ENCODE data around the gene SMPD3. TPM values are rescaled to one million over a fixed set of nuclear protein-coding genes. Genes with fewer than 3 reads are reported as not detected.

The SMPD3 gene
- total and polyA plus RNA-seq, 2 of the 4 experiments (the other 2 are of a cell fraction) = not detected

- H3K27ac ChIP-seq (ENCODE audit: insufficient read depth, low read length) = no peak overlapping the region
- no peak overlapping the region for H3K23ac ChIP-seq (ENCODE audit: low read depth, low read length)
- no peak overlapping the region for H2AK9ac ChIP-seq (replicated peaks; ENCODE audit: low read depth, low read length, poor library complexity)
- H2BK15ac ChIP-seq (ENCODE audit: low read depth, low read length) = no peak overlapping the region
- BruUV-seq (replicated peaks) = no TSS peak
- ChIA-PET POLR2A (ENCODE audit: unreplicated experiment) (no interaction called here), CTCF (no interaction called here)
- H4K5ac ChIP-seq (ENCODE audit: low read depth, low read length) = no peak overlapping the region
- H3K27me3 ChIP-seq (ENCODE audit: control insufficient read depth, insufficient read depth, low read length) = peaks cover 38% of the 10 kb centered on the region
- H4K91ac ChIP-seq (ENCODE audit: insufficient read depth, low read depth, low read length) = no peak overlapping the region
- no peaks in the 10 kb centered on the region for H3K4me1 ChIP-seq (ENCODE audit: control insufficient read depth, insufficient read depth, low read length)
- H3K4me3 ChIP-seq (ENCODE audit: insufficient read depth, low read depth, low read length) = no peak overlapping the region
- in situ Hi-C loops (cut with MboI; ENCODE audit: low sequenced_read_pairs) = no loop called here
- H3K36me3 ChIP-seq (ENCODE audit: control insufficient read depth, insufficient read depth, low read length) = no peaks in the 10 kb centered on the region
- H4K20me1 ChIP-seq (ENCODE audit: insufficient read depth, low read length) = no peaks in the 10 kb centered on the region
- no peak overlapping the region for H3K4me2 ChIP-seq (ENCODE audit: low read depth, low read length)
- no peak overlapping the region for H2BK120ac ChIP-seq (ENCODE audit: low read depth, low read length)
- H3K4ac ChIP-seq (ENCODE audit: low read depth, low read length) = no peak overlapping the region
- H3K79me1 ChIP-seq (ENCODE audit: low read depth in 1 of 2, low read length in 2 of 2) = no peaks in the 10 kb centered on the region
- H3K14ac ChIP-seq (replicated peaks; ENCODE audit: low read depth, low read length) = no peak overlapping the region
- 79% methylated on average over 4 of the region's 14 CpGs; no CpG with 5 or more reads in 1 of the 2 experiments for WGBS, 2 experiments (ENCODE audit: extremely low coverage in 2 of 2, insufficient read length in 1 of 2)
- no peak overlapping the region for H2AK5ac ChIP-seq (ENCODE audit: low read depth, low read length)
- no peaks in the 10 kb centered on the region for H3K9me3 ChIP-seq (ENCODE audit: control insufficient read depth, insufficient read depth, low read length)
- H3K56ac ChIP-seq (ENCODE audit: extremely low read depth, insufficient read depth, low read length) = no peak overlapping the region
- H2BK5ac ChIP-seq (ENCODE audit: low read depth, low read length, poor library complexity, severe bottlenecking) = no peak overlapping the region
- intact Hi-C loops (cut with micrococcal nuclease) = no loop called here
- H2AFZ ChIP-seq (replicated peaks; ENCODE audit: low read length, poor library complexity) = no peak overlapping the region
- H3K18ac ChIP-seq (ENCODE audit: low read depth, low read length) = no peak overlapping the region
- H2BK20ac ChIP-seq (ENCODE audit: low read depth, low read length) = no peak overlapping the region
- dilution Hi-C loops (cut with HindIII; ENCODE audit: low sequenced_read_pairs, unreplicated experiment) = no loop called here
- no peak overlapping the region for H3K9ac ChIP-seq (ENCODE audit: low read depth, low read length)
- no peak for TF ChIP-seq RAD21 (IDR thresholded peaks at IDR 0.05; ENCODE audit: low read length)
- TF ChIP-seq USF2 (IDR thresholded peaks at IDR 0.05; ENCODE audit: low read depth, low read length) = no peak
- TF ChIP-seq POLR2A (IDR thresholded peaks at IDR 0.05; ENCODE audit: low read depth, low read length) = no peak
- no peak overlapping the region for H4K8ac ChIP-seq (ENCODE audit: low read depth in 2 of 2, low read length in 2 of 2)
- DNase-seq = no peak
- ATAC-seq (ENCODE audit: low read depth) = no peak
- H3K9me1 ChIP-seq (ENCODE audit: insufficient read depth, low read length) = no peaks in the 10 kb centered on the region
Observed at GRCh38 chr16:68386628-68387027, 61.7 kb downstream of the SMPD3 start.

Data from IMR-90 (cell line).